ENCODE data around the gene BOLL.
A peak's percentile ranks its signal among the peaks of the same experiment; 100 is the strongest.
"Not testable (repeated sequence)": the region's sequence is repeated elsewhere in the genome, so short reads cannot be mapped to it uniquely, and the experiment has no call there.

BOLL gene

DNA sequence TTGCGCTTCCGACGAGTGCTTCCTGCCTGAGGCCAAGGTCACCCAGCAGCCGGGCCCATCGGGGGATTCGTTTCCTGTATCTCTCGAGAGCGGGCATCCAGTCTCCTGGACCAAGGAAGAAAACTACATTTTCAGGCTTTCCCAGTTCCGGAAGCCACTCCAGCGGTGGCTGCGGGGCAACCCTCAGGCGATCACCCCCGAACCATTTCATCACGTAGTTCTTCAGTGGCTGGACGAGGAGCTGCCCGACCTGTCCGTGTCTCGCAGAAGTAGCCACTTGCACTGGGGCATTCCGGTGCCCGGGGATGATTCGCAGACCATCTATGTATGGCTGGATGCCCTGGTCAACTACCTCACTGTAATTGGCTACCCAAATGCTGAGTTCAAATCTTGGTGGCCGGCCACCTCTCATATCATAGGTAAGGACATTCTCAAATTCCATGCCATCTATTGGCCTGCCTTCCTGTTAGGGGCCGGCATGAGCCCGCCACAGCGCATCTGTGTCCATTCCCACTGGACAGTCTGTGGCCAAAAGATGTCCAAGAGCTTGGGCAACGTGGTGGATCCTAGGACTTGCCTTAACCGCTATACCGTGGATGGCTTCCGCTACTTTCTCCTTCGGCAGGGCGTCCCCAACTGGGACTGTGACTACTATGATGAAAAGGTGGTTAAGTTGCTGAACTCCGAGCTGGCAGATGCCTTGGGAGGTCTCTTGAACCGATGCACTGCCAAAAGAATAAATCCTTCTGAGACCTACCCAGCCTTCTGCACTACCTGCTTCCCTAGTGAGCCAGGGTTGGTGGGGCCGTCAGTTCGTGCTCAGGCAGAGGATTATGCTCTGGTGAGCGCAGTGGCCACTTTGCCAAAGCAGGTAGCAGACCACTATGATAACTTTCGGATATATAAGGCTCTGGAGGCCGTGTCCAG is 78.9 kb downstream of the BOLL start:
- DNase-seq (ENCODE audit: low spot score) = peak; percentile 22

- peak; percentile 99 for DNase-seq (ENCODE audit: low spot score)
These were observed 79.8 kb downstream of the BOLL start, which contains the start of gene MARS2 for GRCh38 chr2:197705121-197705911. Gene MARS2 (plus strand): TSS chr2:197705369. CDS start chr2:197705406, 37 bp downstream.

DNA sequence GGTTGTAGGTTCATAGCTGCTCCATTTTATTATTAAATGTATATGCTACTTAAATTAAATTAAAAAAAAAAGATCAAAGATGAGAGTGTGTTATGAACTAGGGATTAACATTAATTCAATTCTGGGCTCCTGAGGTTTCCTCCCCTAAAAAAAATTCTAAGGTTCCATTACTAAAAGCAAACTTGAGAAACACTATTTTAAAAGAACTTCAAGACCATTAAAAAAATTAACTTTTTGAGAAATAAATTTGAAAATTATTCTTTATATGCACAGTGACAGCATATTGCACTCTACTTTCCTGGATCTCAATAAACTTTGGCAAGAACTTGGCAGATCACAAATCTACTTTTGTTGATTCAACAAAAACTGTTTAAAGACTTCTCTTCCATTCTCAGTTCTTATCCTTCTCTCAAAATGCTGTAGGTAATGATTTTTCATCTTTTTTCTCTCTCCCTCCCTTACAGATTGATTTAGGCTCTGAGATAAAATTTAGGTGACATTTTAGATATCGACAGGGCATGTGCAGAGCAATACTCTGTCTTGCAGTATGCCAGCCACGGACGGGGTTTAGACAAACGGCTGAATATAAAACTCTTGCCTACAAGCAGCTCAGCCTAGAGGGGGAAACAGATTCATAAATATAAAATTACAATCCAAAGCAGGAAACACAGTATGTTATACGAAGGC is 80.5 kb downstream of the BOLL start:
- DNase-seq (ENCODE audit: low spot score) = no peak

DNA sequence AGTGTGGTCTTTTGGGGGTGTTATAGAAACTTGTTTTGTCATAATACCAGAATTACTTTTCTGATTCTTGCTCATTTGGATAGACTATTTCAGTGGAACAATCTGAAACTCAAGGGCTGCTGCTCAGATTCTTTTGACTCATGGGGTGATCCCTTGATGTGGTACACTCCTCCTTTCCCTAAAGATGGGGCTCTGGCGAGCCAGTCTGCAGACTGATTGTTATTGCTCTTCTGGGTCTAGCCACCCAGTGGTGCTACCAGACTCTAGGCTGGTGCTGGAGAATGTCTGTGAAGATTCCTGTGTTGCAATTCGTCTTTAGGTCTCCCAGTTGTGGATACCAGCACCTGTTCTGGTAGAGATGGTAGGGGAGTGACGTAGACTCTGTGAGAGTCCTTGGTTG is 84.2 kb downstream of the BOLL start:
- no peak for DNase-seq (ENCODE audit: low spot score)

DNA sequence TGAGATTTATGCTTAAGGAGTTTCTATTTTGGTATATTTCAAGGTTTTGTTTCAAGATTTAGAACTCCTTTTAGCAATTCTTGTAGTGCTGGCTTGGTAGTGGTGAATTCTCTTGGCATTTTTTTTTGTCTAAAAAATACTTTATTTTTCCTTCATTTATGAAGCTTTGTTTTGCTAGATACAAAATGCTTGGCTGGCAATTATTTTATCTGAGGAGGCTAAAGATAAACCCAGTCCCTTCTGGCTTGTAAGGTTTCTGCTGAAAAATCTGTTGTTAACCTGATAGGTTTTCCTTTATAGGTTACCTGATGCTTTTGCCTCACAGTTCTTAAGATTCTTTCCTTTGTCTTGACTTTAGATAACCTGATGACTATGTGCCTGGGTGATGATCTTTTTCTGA is 85.4 kb downstream of the BOLL start:
- not testable (repeated sequence) for DNase-seq (ENCODE audit: low spot score)

DNA sequence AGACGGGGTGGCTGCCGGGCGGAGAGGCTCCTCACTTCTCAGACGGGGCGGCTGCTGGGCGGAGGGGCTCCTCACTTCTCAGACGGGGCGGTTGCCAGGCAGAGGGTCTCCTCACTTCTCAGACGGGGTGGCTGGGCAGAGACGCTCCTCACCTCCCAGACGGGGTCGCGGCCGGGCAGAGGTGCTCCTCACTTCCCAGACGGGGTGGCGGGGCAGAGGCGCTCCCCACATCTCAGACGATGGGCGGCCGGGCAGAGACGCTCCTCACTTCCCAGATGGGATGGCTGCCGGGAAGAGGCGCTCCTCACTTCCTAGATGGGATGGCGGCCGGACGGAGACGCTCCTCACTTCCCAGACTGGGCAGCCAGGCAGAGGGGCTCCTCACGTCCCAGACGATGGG is 88.5 kb downstream of the BOLL start:
- DNase-seq (ENCODE audit: low spot score) = not testable (repeated sequence)

DNA sequence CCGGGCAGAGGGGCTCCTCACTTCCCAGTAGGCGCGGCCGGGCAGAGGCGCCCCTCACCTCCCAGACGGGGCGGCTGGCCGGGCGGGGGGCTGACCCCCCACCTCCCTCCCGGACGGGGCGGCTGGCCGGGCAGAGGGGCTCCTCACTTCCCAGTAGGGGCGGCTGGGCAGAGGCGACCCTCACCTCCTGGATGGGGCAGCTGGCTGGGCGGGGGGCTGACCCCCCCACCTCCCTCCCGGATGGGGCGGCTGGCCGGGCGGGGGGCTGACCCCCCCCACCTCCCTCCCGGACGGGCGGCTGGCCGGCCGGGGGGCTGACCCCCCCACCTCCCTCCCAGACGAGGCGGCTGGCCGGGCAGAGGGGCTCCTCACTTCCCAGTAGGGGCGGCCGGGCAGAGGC is 89.1 kb downstream of the BOLL start:
- not testable (repeated sequence) for DNase-seq (ENCODE audit: low spot score)

DNA sequence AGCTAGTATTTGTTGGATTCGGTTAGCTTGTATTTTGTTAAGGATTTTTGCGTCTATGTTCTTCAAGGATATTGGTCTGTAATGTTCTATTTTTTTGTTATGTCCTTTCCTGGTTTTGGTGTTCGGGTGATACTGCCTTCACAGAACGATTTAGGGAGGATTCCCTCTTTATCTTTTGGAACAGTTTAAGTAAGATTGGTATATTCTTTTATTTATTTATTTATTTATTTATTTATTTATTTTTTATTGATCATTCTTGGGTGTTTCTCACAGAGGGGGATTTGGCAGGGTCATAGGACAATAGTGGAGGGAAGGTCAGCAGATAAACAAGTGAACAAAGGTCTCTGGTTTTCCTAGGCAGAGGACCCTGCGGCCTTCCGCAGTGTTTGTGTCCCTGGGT is 89.9 kb downstream of the BOLL start:
- not testable (repeated sequence) for DNase-seq (ENCODE audit: low spot score)

- peak; percentile 53 for DNase-seq (ENCODE audit: low spot score)
These were observed 107.6 kb downstream of the BOLL start for GRCh38 chr2:197677483-197677882.

GRCh38 chr2:197677056-197677455 is 108.1 kb downstream of the BOLL start:
- no peak for DNase-seq (ENCODE audit: low spot score)

Data from AG20443 (cell line).